ENCODE results near the gene GOSR1. TPM values are rescaled to one million over a fixed set of nuclear protein-coding genes. Genes with fewer than 3 reads are reported as not detected.
"Not testable (repeated sequence)": the region's sequence is repeated elsewhere in the genome, so short reads cannot be mapped to it uniquely, and the experiment has no call there.

Gene GOSR1
- total RNA-seq, 1 experiment from 2014 or later = 86.5 TPM

- Histone ChIP-seq H3K4me1 (peaks cover 7% of the 10 kb centered on the region), H3K4me3 (ENCODE audit: low read depth, low read length) (no peak overlapping the region), H3K9me3 (no peaks in the 10 kb centered on the region), H3K36me3 (ENCODE audit: control insufficient read depth, insufficient read depth, low read length) (no peaks in the 10 kb centered on the region), H3K27me3 (replicated peaks; ENCODE audit: control insufficient read depth, insufficient read depth, low read length) (no peaks in the 10 kb centered on the region)
- no peak for TF ChIP-seq CTCF (IDR thresholded peaks at IDR 0.05; ENCODE audit: insufficient read depth in 1 of 2, low read depth in 1 of 2, low read length in 1 of 2, severe bottlenecking in 1 of 2, unreplicated experiment in 1 of 2)
- H3K27ac Mint-ChIP-seq (ENCODE audit: unreplicated experiment) = no peak overlapping the region
- H3K4me3 Mint-ChIP-seq (ENCODE audit: unreplicated experiment) = no peak overlapping the region
- DNase-seq = no peak
- H3K36me3 Mint-ChIP-seq (ENCODE audit: insufficient read depth, unreplicated experiment) = no peaks in the 10 kb centered on the region
- no peaks in the 10 kb centered on the region for H3K9me3 Mint-ChIP-seq (ENCODE audit: unreplicated experiment)
- ChIA-PET POLR2A (no interaction called here), CTCF (no interaction called here)
- H3K27me3 Mint-ChIP-seq (ENCODE audit: insufficient read depth, unreplicated experiment) = no peaks in the 10 kb centered on the region
- intact Hi-C loops (cut with micrococcal nuclease; ENCODE audit: unreplicated experiment) = loop anchor here (10.0 kb wide), 1 partner anchor 263 kb away; the partner anchor contains the start of gene BLMH
- BruUV-seq (replicated peaks) = no TSS peak
- peaks cover 18% of the 10 kb centered on the region for H3K4me1 Mint-ChIP-seq (ENCODE audit: low read depth, unreplicated experiment)
Observed at GRCh38 chr17:30557916-30558685, 80.9 kb downstream of the GOSR1 start.

GRCh38 chr17:30558686-30559545, 81.7 kb downstream of the GOSR1 start:
- Mint-ChIP-seq H3K4me3 (ENCODE audit: unreplicated experiment) (no peak overlapping the region), H3K9me3 (ENCODE audit: unreplicated experiment) (no peaks in the 10 kb centered on the region), H3K4me1 (ENCODE audit: low read depth, unreplicated experiment) (peaks cover 27% of the 10 kb centered on the region), H3K27me3 (ENCODE audit: insufficient read depth, unreplicated experiment) (no peaks in the 10 kb centered on the region), H3K27ac (ENCODE audit: unreplicated experiment) (no peak overlapping the region), H3K36me3 (ENCODE audit: insufficient read depth, unreplicated experiment) (no peaks in the 10 kb centered on the region)
- H3K9me3 ChIP-seq = no peaks in the 10 kb centered on the region
- H3K36me3 ChIP-seq (ENCODE audit: control insufficient read depth, insufficient read depth, low read length) = no peaks in the 10 kb centered on the region
- H3K4me1 ChIP-seq = peaks cover 13% of the 10 kb centered on the region
- intact Hi-C loops (cut with micrococcal nuclease; ENCODE audit: unreplicated experiment) = loop anchor here (10.0 kb wide), 1 partner anchor 264 kb away; the partner anchor contains the start of gene BLMH
- no peaks in the 10 kb centered on the region for H3K27me3 ChIP-seq (replicated peaks; ENCODE audit: control insufficient read depth, insufficient read depth, low read length)
- BruUV-seq (replicated peaks) = no TSS peak
- CTCF ChIA-PET = no interaction called here
- H3K4me3 ChIP-seq (ENCODE audit: low read depth, low read length) = no peak overlapping the region
- TF ChIP-seq CTCF (IDR thresholded peaks at IDR 0.05; ENCODE audit: insufficient read depth in 1 of 2, low read depth in 1 of 2, low read length in 1 of 2, severe bottlenecking in 1 of 2, unreplicated experiment in 1 of 2) = no peak
- no peak for DNase-seq
- POLR2A ChIA-PET = no interaction called here

- CTCF ChIA-PET = no interaction called here
- Histone ChIP-seq H3K36me3 (ENCODE audit: control insufficient read depth, insufficient read depth, low read length) (no peaks in the 10 kb centered on the region), H3K4me1 (peaks cover 20% of the 10 kb centered on the region), H3K4me3 (ENCODE audit: low read depth, low read length) (no peak overlapping the region), H3K27me3 (replicated peaks; ENCODE audit: control insufficient read depth, insufficient read depth, low read length) (no peaks in the 10 kb centered on the region), H3K9me3 (no peaks in the 10 kb centered on the region)
- H3K9me3 Mint-ChIP-seq (ENCODE audit: unreplicated experiment) = no peaks in the 10 kb centered on the region
- BruUV-seq (replicated peaks) = no TSS peak
- DNase-seq = no peak
- POLR2A ChIA-PET = no interaction called here
- H3K36me3 Mint-ChIP-seq (ENCODE audit: insufficient read depth, unreplicated experiment) = no peaks in the 10 kb centered on the region
- intact Hi-C loops (cut with micrococcal nuclease; ENCODE audit: unreplicated experiment) = loop anchor here (10.0 kb wide), 1 partner anchor 265 kb away; the partner anchor contains the start of gene BLMH
- H3K27me3 Mint-ChIP-seq (ENCODE audit: insufficient read depth, unreplicated experiment) = no peaks in the 10 kb centered on the region
- H3K4me1 Mint-ChIP-seq (ENCODE audit: low read depth, unreplicated experiment) = peaks cover 34% of the 10 kb centered on the region
- no peak overlapping the region for H3K27ac Mint-ChIP-seq (ENCODE audit: unreplicated experiment)
- no peak overlapping the region for H3K4me3 Mint-ChIP-seq (ENCODE audit: unreplicated experiment)
- no peak for TF ChIP-seq CTCF (IDR thresholded peaks at IDR 0.05; ENCODE audit: insufficient read depth in 1 of 2, low read depth in 1 of 2, low read length in 1 of 2, severe bottlenecking in 1 of 2, unreplicated experiment in 1 of 2)
Observed at GRCh38 chr17:30559656-30560055, 82.4 kb downstream of the GOSR1 start.

GRCh38 chr17:30560117-30561026, 83.2 kb downstream of the GOSR1 start:
- H3K4me3 ChIP-seq (ENCODE audit: low read depth, low read length); CTCF ChIA-PET; DNase-seq; H3K27me3 Mint-ChIP-seq (ENCODE audit: insufficient read depth, unreplicated experiment); BruUV-seq (replicated peaks); intact Hi-C loops (cut with micrococcal nuclease; ENCODE audit: unreplicated experiment); H3K27ac Mint-ChIP-seq (ENCODE audit: unreplicated experiment); POLR2A ChIA-PET; H3K9me3 Mint-ChIP-seq (ENCODE audit: unreplicated experiment); H3K36me3 Mint-ChIP-seq (ENCODE audit: insufficient read depth, unreplicated experiment); H3K9me3 ChIP-seq; H3K36me3 ChIP-seq (ENCODE audit: control insufficient read depth, insufficient read depth, low read length); H3K4me3 Mint-ChIP-seq (ENCODE audit: unreplicated experiment); H3K27me3 ChIP-seq (replicated peaks; ENCODE audit: control insufficient read depth, insufficient read depth, low read length): not testable (repeated sequence)
- peaks cover 36% of the 10 kb centered on the region for H3K4me1 Mint-ChIP-seq (ENCODE audit: low read depth, unreplicated experiment)
- peaks cover 25% of the 10 kb centered on the region for H3K4me1 ChIP-seq
